HL-60 (cell line): ENCODE results near the gene KLHL18.
A peak's percentile ranks its signal among the peaks of the same experiment; 100 is the strongest.

ENCODE experiments used
- DNase-seq, 2 experiments: peaks; one replicate each; pipeline ENCODE4 v3.0.0-alpha.2; 2010 to 2020; ENCODE audit warnings: low read depth in 1 of 2, low spot score in 1 of 2
- H3K27ac ChIP-seq: fragments of 250-450 bp; sonication (Bioruptor Pico); replicated peaks from 2 replicates; pipeline ENCODE4 v1.5.1; 2020; ENCODE audit warnings: mild to moderate bottlenecking, moderate library complexity
- H3K27me3 ChIP-seq: fragments of 250-450 bp; sonication (Bioruptor Pico); 2 replicates; pipeline ENCODE4 v1.5.1; 2021; ENCODE audit warnings: mild to moderate bottlenecking, moderate library complexity; ENCODE audit not compliant: insufficient read depth, poor library complexity, severe bottlenecking
- H3K4me3 ChIP-seq: replicated peaks from 2 replicates; pipeline ENCODE4 v1.5.1; 2011; ENCODE audit warnings: mild to moderate bottlenecking, control low read depth, low read length; ENCODE audit not compliant: insufficient read depth
- CTCF ChIP-seq: IDR thresholded peaks from one replicate; pipeline ENCODE4 v1.5.1; 2011; ENCODE audit warnings: low read length, control low read depth, inconsistent platforms; ENCODE audit not compliant: insufficient read depth
- GABPA ChIP-seq: IDR thresholded peaks from 2 replicates; pipeline ENCODE4 v1.6.1; 2012; ENCODE audit warnings: low read depth
- POLR2AphosphoS5 ChIP-seq: IDR thresholded peaks from 2 replicates; pipeline ENCODE4 v1.6.1; 2012; ENCODE audit warnings: low read depth
- SPI1 ChIP-seq: IDR thresholded peaks from 2 replicates; pipeline ENCODE4 v1.6.1; 2012; ENCODE audit warnings: low read depth, mild to moderate bottlenecking, borderline replicate concordance
- TF ChIP-seq, protein P1 (sequence below): IDR thresholded peaks from 2 replicates; pipeline ENCODE4 v1.6.1; 2012; ENCODE audit warnings: low read depth; ENCODE audit not compliant: insufficient replicate concordance

Gene KLHL18

DNA sequence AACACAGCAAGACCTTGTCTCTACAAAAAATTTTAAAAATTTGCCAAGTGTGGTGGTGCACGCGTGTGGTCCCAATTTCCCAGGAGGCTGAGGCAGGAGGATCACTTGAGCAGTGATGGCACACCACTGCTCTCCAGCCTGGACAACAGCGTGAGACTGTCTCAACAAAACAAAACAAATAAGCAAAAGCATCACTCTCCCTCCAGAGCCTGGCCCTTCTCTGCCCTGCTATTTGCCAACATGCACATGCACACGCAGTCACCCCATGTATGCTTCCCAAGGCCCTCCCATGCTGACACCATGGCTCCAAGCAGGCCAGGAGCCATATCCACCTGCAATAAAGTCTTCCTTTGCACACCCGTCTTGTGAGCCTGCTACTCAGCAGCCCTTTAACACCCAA lies 2.2 kb upstream of the KLHL18 start:
- no peak overlapping the region for H3K27ac ChIP-seq
- H3K27me3 ChIP-seq, result no peaks in the 10 kb centered on the region
- TF ChIP-seq, protein P1, sequence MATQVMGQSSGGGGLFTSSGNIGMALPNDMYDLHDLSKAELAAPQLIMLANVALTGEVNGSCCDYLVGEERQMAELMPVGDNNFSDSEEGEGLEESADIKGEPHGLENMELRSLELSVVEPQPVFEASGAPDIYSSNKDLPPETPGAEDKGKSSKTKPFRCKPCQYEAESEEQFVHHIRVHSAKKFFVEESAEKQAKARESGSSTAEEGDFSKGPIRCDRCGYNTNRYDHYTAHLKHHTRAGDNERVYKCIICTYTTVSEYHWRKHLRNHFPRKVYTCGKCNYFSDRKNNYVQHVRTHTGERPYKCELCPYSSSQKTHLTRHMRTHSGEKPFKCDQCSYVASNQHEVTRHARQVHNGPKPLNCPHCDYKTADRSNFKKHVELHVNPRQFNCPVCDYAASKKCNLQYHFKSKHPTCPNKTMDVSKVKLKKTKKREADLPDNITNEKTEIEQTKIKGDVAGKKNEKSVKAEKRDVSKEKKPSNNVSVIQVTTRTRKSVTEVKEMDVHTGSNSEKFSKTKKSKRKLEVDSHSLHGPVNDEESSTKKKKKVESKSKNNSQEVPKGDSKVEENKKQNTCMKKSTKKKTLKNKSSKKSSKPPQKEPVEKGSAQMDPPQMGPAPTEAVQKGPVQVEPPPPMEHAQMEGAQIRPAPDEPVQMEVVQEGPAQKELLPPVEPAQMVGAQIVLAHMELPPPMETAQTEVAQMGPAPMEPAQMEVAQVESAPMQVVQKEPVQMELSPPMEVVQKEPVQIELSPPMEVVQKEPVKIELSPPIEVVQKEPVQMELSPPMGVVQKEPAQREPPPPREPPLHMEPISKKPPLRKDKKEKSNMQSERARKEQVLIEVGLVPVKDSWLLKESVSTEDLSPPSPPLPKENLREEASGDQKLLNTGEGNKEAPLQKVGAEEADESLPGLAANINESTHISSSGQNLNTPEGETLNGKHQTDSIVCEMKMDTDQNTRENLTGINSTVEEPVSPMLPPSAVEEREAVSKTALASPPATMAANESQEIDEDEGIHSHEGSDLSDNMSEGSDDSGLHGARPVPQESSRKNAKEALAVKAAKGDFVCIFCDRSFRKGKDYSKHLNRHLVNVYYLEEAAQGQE, result no peak
- TF ChIP-seq POLR2AphosphoS5 (no peak), GABPA (no peak), SPI1 (no peak), CTCF (no peak)
- DNase-seq, result no peak
- H3K4me3 ChIP-seq, result no peak overlapping the region

- peak overlapping the region; percentile 95 for H3K27ac ChIP-seq
- peak; percentile 25 to 40 for DNase-seq
- peak overlapping the region; percentile 95 for H3K4me3 ChIP-seq
- TF ChIP-seq, protein P1, result no peak
- TF ChIP-seq POLR2AphosphoS5, result no peak
- no peak for TF ChIP-seq CTCF
- TF ChIP-seq GABPA, result no peak
- TF ChIP-seq SPI1, result no peak
- H3K27me3 ChIP-seq, result no peaks in the 10 kb centered on the region
Observed at GRCh38 chr3:47283193-47283537, 421 bp downstream of the KLHL18 start.

DNA sequence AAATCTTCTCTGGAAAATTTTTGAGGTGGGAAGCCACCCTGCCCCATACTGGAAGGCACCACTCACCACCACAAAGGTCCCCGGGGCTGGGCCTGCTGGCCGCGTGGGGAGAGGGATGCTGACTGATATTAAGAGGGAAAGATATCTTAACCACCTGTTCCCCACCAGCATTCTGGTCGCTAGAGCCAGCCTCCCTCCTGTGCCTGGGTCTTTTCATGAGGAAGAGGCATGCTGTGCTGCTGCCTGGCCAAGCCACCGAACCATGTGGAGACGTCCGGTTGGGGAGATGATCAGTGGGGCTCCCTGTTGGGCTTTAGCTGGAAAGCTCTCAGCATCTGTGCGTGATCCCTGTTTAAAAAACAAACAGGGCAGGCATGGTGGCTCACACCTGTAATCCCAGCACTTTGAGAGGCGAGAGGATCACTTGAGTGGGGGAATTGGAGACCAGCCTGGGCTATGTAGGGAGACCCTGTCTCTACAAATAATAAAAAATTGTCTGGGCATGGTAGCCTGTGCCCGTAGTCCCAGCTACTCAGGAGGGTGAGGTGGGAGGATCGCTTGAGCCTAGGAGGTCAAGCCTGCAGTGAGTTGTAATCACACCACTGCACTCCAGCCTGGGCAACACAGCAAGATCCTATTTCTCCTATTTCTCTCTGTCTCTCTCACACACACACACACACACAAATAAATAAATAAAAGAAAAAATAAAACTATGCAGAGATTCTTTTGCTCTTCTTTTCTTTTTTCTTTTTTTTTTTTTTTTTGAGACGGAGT lies 1.0 kb downstream of the KLHL18 start:
- Histone ChIP-seq H3K27me3 (no peaks in the 10 kb centered on the region), H3K27ac (peak overlapping the region; percentile 95), H3K4me3 (peak overlapping the region; percentile 95)
- no peak for TF ChIP-seq CTCF
- TF ChIP-seq POLR2AphosphoS5, result no peak
- TF ChIP-seq, protein P1, result no peak
- TF ChIP-seq GABPA, result no peak
- TF ChIP-seq SPI1, result no peak
- DNase-seq, result peak in 1 of 2 experiments; percentile 38
